Heart left ventricle (tissue), 13 donors: ENCODE measurements around the gene DYNLT1.

Experiments used
- POLR2A ChIP-seq, 2 donors: fragments of 450-650 bp; IDR thresholded peaks; one replicate each; pipeline ENCODE4 v1.6.1; 2017; ENCODE audit warnings: antibody characterized with exemption in 2 of 2, mild to moderate bottlenecking in 2 of 2, moderate library complexity in 2 of 2
- TF ChIP-seq, protein P1 (sequence below), 12 donors: fragments of 200-600 bp; sonication (generic) in 4 of 12; IDR thresholded peaks; one replicate each; pipeline versions ENCODE4 v1.5.0 to v1.8.0; 2018 to 2022; ENCODE audit warnings: antibody characterized with exemption in 12 of 12, mild to moderate bottlenecking in 5 of 12
- donor health status: ischemic (EF 13 %, LVEDD 7.1; RV severe dilation, severe dysfunction).
- donor health status: DM: no; HTN: yes; CAD: no.
- donor health status: DM: no; HTN: no; CAD: no.
- donor health status: ischemic (EF 25% LVEDD 6.9; RV normal size, moderate dysfunction).
- donor health status: ischemic (EF 25% LVEDD 5.7; RV mildly dilated, moderate dysfunction).
- donor health status: ischemic (EF 35%, LVEDD 5.7; RV mildly dilated, moderate dysfunction).
- donor health status: nonischemic (EF 11% LVEDD 7.7; RV severe dilation, severe dysfunction).
- donor health status: DM: yes; HTN: yes; CAD: no.
- donor health status: PGD.
- donor health status: ischemic (EF 29% LVEDD 5.4; RV normal size, mild dysfunction).
- donor health status: nonischemic (EF 23%, LVEDD 6.1; RV moderate dilation, normal function).

DNA sequence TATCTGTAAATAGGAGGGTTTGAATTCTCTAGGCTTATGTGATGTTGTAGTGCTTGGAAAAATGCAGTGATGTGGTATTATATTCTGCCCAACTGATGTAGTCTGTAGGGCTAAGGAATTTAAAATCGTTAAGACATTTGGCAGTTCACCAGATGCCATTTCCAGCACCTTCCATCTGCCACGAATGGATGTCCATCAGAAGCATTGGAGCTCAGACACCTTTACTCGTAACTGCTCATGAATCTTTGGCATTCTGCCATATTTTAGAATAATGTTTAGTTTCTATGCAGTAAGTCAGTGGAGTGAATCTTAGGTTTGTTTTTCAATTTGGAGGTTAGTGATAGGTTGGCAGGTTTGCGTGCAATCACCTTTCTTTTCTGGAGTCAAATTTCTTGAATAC lies 3.0 kb upstream of the DYNLT1 start:
- TF ChIP-seq POLR2A (IDR thresholded peaks at IDR 0.05), result no peak
- TF ChIP-seq, protein P1, sequence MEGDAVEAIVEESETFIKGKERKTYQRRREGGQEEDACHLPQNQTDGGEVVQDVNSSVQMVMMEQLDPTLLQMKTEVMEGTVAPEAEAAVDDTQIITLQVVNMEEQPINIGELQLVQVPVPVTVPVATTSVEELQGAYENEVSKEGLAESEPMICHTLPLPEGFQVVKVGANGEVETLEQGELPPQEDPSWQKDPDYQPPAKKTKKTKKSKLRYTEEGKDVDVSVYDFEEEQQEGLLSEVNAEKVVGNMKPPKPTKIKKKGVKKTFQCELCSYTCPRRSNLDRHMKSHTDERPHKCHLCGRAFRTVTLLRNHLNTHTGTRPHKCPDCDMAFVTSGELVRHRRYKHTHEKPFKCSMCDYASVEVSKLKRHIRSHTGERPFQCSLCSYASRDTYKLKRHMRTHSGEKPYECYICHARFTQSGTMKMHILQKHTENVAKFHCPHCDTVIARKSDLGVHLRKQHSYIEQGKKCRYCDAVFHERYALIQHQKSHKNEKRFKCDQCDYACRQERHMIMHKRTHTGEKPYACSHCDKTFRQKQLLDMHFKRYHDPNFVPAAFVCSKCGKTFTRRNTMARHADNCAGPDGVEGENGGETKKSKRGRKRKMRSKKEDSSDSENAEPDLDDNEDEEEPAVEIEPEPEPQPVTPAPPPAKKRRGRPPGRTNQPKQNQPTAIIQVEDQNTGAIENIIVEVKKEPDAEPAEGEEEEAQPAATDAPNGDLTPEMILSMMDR (IDR thresholded peaks at IDR 0.05), result no peak
